HL-60 (cell line): ENCODE results near the gene PRAMEF27.
"Not testable (repeated sequence)": the region's sequence is repeated elsewhere in the genome, so short reads cannot be mapped to it uniquely, and the experiment has no call there.

Experiments used
- CTCF ChIP-seq: IDR thresholded peaks from one replicate; pipeline ENCODE4 v1.5.1; 2011; ENCODE audit warnings: low read length, control low read depth, inconsistent platforms; ENCODE audit not compliant: insufficient read depth
- GABPA ChIP-seq: IDR thresholded peaks from 2 replicates; pipeline ENCODE4 v1.6.1; 2012; ENCODE audit warnings: low read depth
- POLR2AphosphoS5 ChIP-seq: IDR thresholded peaks from 2 replicates; pipeline ENCODE4 v1.6.1; 2012; ENCODE audit warnings: low read depth
- REST ChIP-seq: IDR thresholded peaks from 2 replicates; pipeline ENCODE4 v1.6.1; 2012; ENCODE audit warnings: low read depth; ENCODE audit not compliant: insufficient replicate concordance
- SPI1 ChIP-seq: IDR thresholded peaks from 2 replicates; pipeline ENCODE4 v1.6.1; 2012; ENCODE audit warnings: low read depth, mild to moderate bottlenecking, borderline replicate concordance

- not testable (repeated sequence) for TF ChIP-seq CTCF, POLR2AphosphoS5, REST, GABPA, SPI1
Measured at GRCh38 chr1:13019846-13020245, 36.5 kb downstream of the PRAMEF27 start.
